HepG2 (cell line): ENCODE measurements around the gene ABCC5. TPM values are rescaled to one million over a fixed set of nuclear protein-coding genes. Genes with fewer than 3 reads are reported as not detected.

Experiments
- ATAC-seq: fragments of 200-7000 bp; cut with Tn5 transposase; 3 replicates; pipeline ENCODE4 v1.9.1; 2020; ENCODE audit warnings: mild to moderate bottlenecking, moderate library complexity
- BruUV-seq: library from RNA; stranded (reverse); fragments of 400-500 nt; replicated peaks from 2 replicates; lab custom pipeline; 2021; lab: Mats Ljungman, UMichigan
- CTCF ChIA-PET: fragments of 300-600 bp; formaldehyde crosslinking; extraction: SDS; loops from one replicate; lab custom pipeline; 2021; ENCODE audit warnings: low total read pairs, inconsistent platforms, low intra/inter-chr PET ratio; lab: Yijun Ruan, JAX
- POLR2A ChIA-PET: fragments of 350-600 bp; sonication (Branson Sonifier 250); formaldehyde crosslinking; loops from one replicate; lab custom pipeline; 2020; ENCODE audit warnings: antibody characterized with exemption, inconsistent platforms; lab: Yijun Ruan, JAX
- DNase-seq: peaks from one replicate; pipeline ENCODE4 v3.0.0-alpha.2; 2015; ENCODE audit warnings: low spot score
- FAIRE-seq: peaks from 3 replicates; lab custom pipeline; 2011; peaks lifted over from hg19 to GRCh38; lab: Jason Lieb, UNC
- H2AFZ ChIP-seq: one replicate; pipeline ENCODE4 v1.6.1; 2011; ENCODE audit warnings: low read length, inconsistent platforms
- H3K27ac ChIP-seq: fragments of 300-600 bp; 3 replicates; pipeline ENCODE4 v1.8.0; 2011; ENCODE audit warnings: mixed run types, mild to moderate bottlenecking, mixed read lengths, low read length, inconsistent platforms; ENCODE audit not compliant: insufficient read depth; ENCODE audit errors: extremely low read length
- H3K27me3 ChIP-seq, 2 experiments: fragments of 200-600 bp in 1 of 2; 2 replicates in 1 of 2; 3 replicates in 1 of 2; pipeline versions ENCODE4 v1.6.0 to v1.8.0; 2011; ENCODE audit warnings: low read length in 2 of 2, mild to moderate bottlenecking in 2 of 2, moderate library complexity in 2 of 2, inconsistent platforms in 1 of 2; ENCODE audit not compliant: insufficient read depth in 2 of 2, control insufficient read depth in 1 of 2
- H3K36me3 ChIP-seq, 2 experiments: fragments of 200-600 bp in 1 of 2; replicated peaks in 1 of 2; 2 replicates in 1 of 2; 3 replicates in 1 of 2; pipeline versions ENCODE4 v1.5.1 to v1.8.0; 2011; ENCODE audit warnings: low read length in 2 of 2, inconsistent platforms in 1 of 2; ENCODE audit not compliant: insufficient read depth in 2 of 2, control insufficient read depth in 1 of 2
- H3K4me1 ChIP-seq: 2 replicates; pipeline ENCODE4 v1.5.1; 2012; ENCODE audit warnings: low read length, inconsistent platforms; ENCODE audit not compliant: insufficient read depth
- H3K4me2 ChIP-seq: 2 replicates; pipeline ENCODE4 v1.6.0; 2011; ENCODE audit warnings: low read depth, low read length, inconsistent platforms
- H3K4me3 ChIP-seq, 3 experiments: fragments of 200-600 bp in 1 of 3; sonication (generic), shearing (Covaris generic) in 1 of 3; replicated peaks in 1 of 3; 2 replicates each; pipeline ENCODE4 v1.5.1; 2011 to 2016; ENCODE audit warnings: low read length in 3 of 3, inconsistent platforms in 2 of 3, low read depth in 2 of 3, mild to moderate bottlenecking in 2 of 3, control low read depth in 1 of 3, mixed read lengths in 1 of 3; ENCODE audit not compliant: insufficient read depth in 1 of 3
- H3K79me2 ChIP-seq: one replicate; pipeline ENCODE4 v1.6.1; 2011; ENCODE audit warnings: low read length, inconsistent platforms; ENCODE audit not compliant: insufficient read depth
- H3K9ac ChIP-seq: 2 replicates; pipeline ENCODE4 v1.6.0; 2011; ENCODE audit warnings: mild to moderate bottlenecking, low read depth, low read length, inconsistent platforms; ENCODE audit not compliant: insufficient read depth
- H3K9me3 ChIP-seq: 2 replicates; pipeline ENCODE4 v1.5.1; 2012; ENCODE audit warnings: mild to moderate bottlenecking, low read length
- H4K20me1 ChIP-seq: 2 replicates; pipeline ENCODE4 v1.6.0; 2011; ENCODE audit warnings: inconsistent platforms, mild to moderate bottlenecking, low read length, moderate library complexity; ENCODE audit not compliant: insufficient read depth
- ARHGAP35 ChIP-seq: sonication (generic); formaldehyde crosslinking; IDR thresholded peaks from 2 replicates; pipeline ENCODE4 v1.9.0; 2022; ENCODE audit warnings: mild to moderate bottlenecking, inconsistent platforms, moderate library complexity, missing genetic modification reagents, borderline replicate concordance
- ESRRA ChIP-seq: sonication (generic); formaldehyde crosslinking; IDR thresholded peaks from 2 replicates; pipeline ENCODE4 v1.5.1; 2020; ENCODE audit warnings: mild to moderate bottlenecking, low read depth, missing genetic modification reagents
- GFI1 ChIP-seq: sonication (generic); formaldehyde crosslinking; IDR thresholded peaks from 2 replicates; pipeline ENCODE4 v1.5.0; 2020; ENCODE audit warnings: missing genetic modification reagents, mild to moderate bottlenecking, borderline replicate concordance
- KAT2B ChIP-seq: fragments of 150-350 bp; IDR thresholded peaks from 2 replicates; pipeline ENCODE4 v1.6.1; 2014; ENCODE audit warnings: low read depth, low read length, borderline replicate concordance
- MAX ChIP-seq: IDR thresholded peaks from 2 replicates; pipeline ENCODE4 v1.6.1; 2012; ENCODE audit warnings: inconsistent platforms
- PHF8 ChIP-seq: sonication (generic); formaldehyde crosslinking; IDR thresholded peaks from 2 replicates; pipeline ENCODE4 v1.5.0; 2020; ENCODE audit warnings: missing genetic modification reagents
- POLR2AphosphoS2 ChIP-seq: IDR thresholded peaks from 2 replicates; pipeline ENCODE4 v1.6.1; 2011; ENCODE audit warnings: low read depth, low read length, improper control_type of control experiment
- SOX13 ChIP-seq, 3 experiments: fragments of 450-650 bp in 1 of 3; sonication (generic) in 1 of 3; formaldehyde crosslinking in 1 of 3; IDR thresholded peaks in 2 of 3; conservative IDR thresholded peaks in 1 of 3; 2 replicates each; pipeline versions ENCODE4 v1.5.0 to v1.6.1; 2016 to 2020; ENCODE audit warnings: antibody characterized with exemption in 1 of 3, mild to moderate bottlenecking in 1 of 3, missing compliant biosample characterization in 1 of 3, missing genetic modification reagents in 1 of 3, moderate library complexity in 1 of 3
- ZBTB1 ChIP-seq: sonication (generic); formaldehyde crosslinking; IDR thresholded peaks from 2 replicates; pipeline ENCODE4 v1.4.0; 2020; ENCODE audit warnings: missing genetic modification reagents, borderline replicate concordance
- ZNF34 ChIP-seq: sonication (generic); formaldehyde crosslinking; IDR thresholded peaks from 2 replicates; pipeline ENCODE4 v1.4.0; 2020; ENCODE audit warnings: mild to moderate bottlenecking, missing genetic modification reagents, borderline replicate concordance
- ZNF484 ChIP-seq: sonication (generic); formaldehyde crosslinking; IDR thresholded peaks from 2 replicates; pipeline ENCODE4 v1.5.1; 2020; ENCODE audit warnings: mild to moderate bottlenecking, low read depth, missing genetic modification reagents, borderline replicate concordance
- ZNF510 ChIP-seq: sonication (generic); formaldehyde crosslinking; IDR thresholded peaks from 2 replicates; pipeline ENCODE4 v1.4.0; 2020; ENCODE audit warnings: low read depth, mild to moderate bottlenecking, missing genetic modification reagents
- ZNF652 ChIP-seq: IDR thresholded peaks from 2 replicates; pipeline ENCODE4 v1.6.1; 2016; ENCODE audit warnings: low read depth, borderline replicate concordance
- ZSCAN5A ChIP-seq: sonication (generic); formaldehyde crosslinking; IDR thresholded peaks from 2 replicates; pipeline ENCODE4 v1.8.0; 2022; ENCODE audit warnings: mild to moderate bottlenecking, missing genetic modification reagents, borderline replicate concordance
- WGBS: methylation state at CpG from one replicate; pipeline ENCODE4 v1.1.6; 2017; ENCODE audit warnings: low lambda C conversion rate; 5-methylcytosine and 5-hydroxymethylcytosine counted together
- in situ Hi-C: cut with HindIII; loops from 2 replicates; pipeline ENCODE4 v1.10.0; 2017; ENCODE audit warnings: low pct_unique_long_range_greater_than_20kb; ENCODE audit not compliant: extremely low pct_ligation_motif_present
- intact Hi-C: fragments of 100-400 bp; cut with micrococcal nuclease; formaldehyde crosslinking; loops from one replicate; pipeline ENCODE4 v1.10.0; 2022; ENCODE audit not compliant: unreplicated experiment
- polyA plus RNA-seq, 8 experiments: library from polyadenylated mRNA; depleted of rRNA in 3 of 8; stranded (reverse) in 7 of 8; unstranded in 1 of 8; fragments of >200 nt; fragmentation: Illumina TruSeq in 4 of 8; extraction: Trizol in 4 of 8; gene quantifications; 2 replicates each; pipeline versions ENCODE4 v1.2.1 to v1.2.3, GENCODE V29; 2011 to 2016; ENCODE audit warnings: low read depth in 4 of 8, missing spikeins in 1 of 8, mixed read lengths in 1 of 8; ENCODE audit not compliant: insufficient read depth in 1 of 8
- total RNA-seq, 5 experiments: library from RNA; depleted of rRNA; stranded (reverse); fragments of >200 nt; fragmentation: Illumina TruSeq; extraction: Trizol; gene quantifications; 2 replicates each; pipeline ENCODE4 v1.2.3, GENCODE V29; 2016; ENCODE audit warnings: low read depth in 1 of 5

The ABCC5 gene
- total and polyA plus RNA-seq, 2 of the 13 experiments (the other 11 are each of a cell fraction or from before 2014, with no cell fraction given) = 12.5 to 12.7 TPM

- BruUV-seq = no TSS peak
- peaks cover 32% of the 10 kb centered on the region for H3K4me1 ChIP-seq
- no peak overlapping the region for H3K4me3 ChIP-seq
- no peaks in the 10 kb centered on the region for H3K27me3 ChIP-seq
- TF ChIP-seq SOX13 (IDR thresholded peaks at IDR 0.05) (no peak), SOX13 (CRISPR knock-in tag; conservative IDR thresholded peaks at IDR 0.05 in 1 of 2, IDR thresholded peaks at IDR 0.05 in 1 of 2) (no peak), ZNF652 (no peak), MAX (0 out of 2 replicates have a peak, but pooled peaks have one; percentile 15), ZNF484 (CRISPR knock-in tag) (no peak)
- no peaks in the 10 kb centered on the region for H3K9me3 ChIP-seq
- 39% methylated on average over 5 of the region's 5 CpGs for WGBS
- H3K79me2 ChIP-seq = no peaks in the 10 kb centered on the region
- intact Hi-C loops = loop anchor here (2.0 to 10.0 kb wide), 2 partner anchors 27 to 229 kb away; partner anchors contain the start of genes ALG3 and EEF1AKMT4
- FAIRE-seq (no peak), ATAC-seq (no peak), DNase-seq (no peak)
- no peak overlapping the region for H2AFZ ChIP-seq
- peak overlapping the region; percentile 3; the same call in 1 of the 2 replicates for H3K9ac ChIP-seq
- no peak overlapping the region for H3K27ac ChIP-seq
- peaks cover 0 to 3% of the 10 kb centered on the region in 2 experiments; a peak in 2 of 5 replicates for H3K36me3 ChIP-seq
- in situ Hi-C loops = loop anchor here (5.0 kb wide), 1 partner anchor 119 kb away; no protein-coding TSS in a partner anchor
- ChIA-PET POLR2A (no interaction called here), CTCF (interaction anchor here (2.5 kb wide), 1 partner anchor 121 kb away, joined by 17 read pairs; no protein-coding TSS in a partner anchor)
- no peaks in the 10 kb centered on the region for H4K20me1 ChIP-seq
- peak overlapping the region; percentile 81 for H3K4me2 ChIP-seq
Measured at GRCh38 chr3:184016169-184016570, 1.5 kb downstream of the ABCC5 start.

- DNase-seq (no peak), FAIRE-seq (no peak), ATAC-seq (no peak)
- H3K27ac ChIP-seq = no peak overlapping the region
- intact Hi-C loops (loop anchor here (2.0 to 10.0 kb wide), 2 partner anchors 27 to 229 kb away; partner anchors contain the start of genes ALG3 and EEF1AKMT4), in situ Hi-C loops (loop anchor here (5.0 kb wide), 1 partner anchor 118 kb away; no protein-coding TSS in a partner anchor)
- H3K4me3 ChIP-seq = no peak overlapping the region
- peak overlapping the region; percentile 81; the same call in 1 of the 2 replicates for H3K4me2 ChIP-seq
- no peaks in the 10 kb centered on the region for H3K9me3 ChIP-seq
- peaks cover 32% of the 10 kb centered on the region for H3K4me1 ChIP-seq
- H3K36me3 ChIP-seq = peaks cover 0 to 3% of the 10 kb centered on the region in 2 experiments; a peak in 2 of 5 replicates
- BruUV-seq = no TSS peak
- no peak overlapping the region for H2AFZ ChIP-seq
- H3K27me3 ChIP-seq = no peaks in the 10 kb centered on the region
- no peak overlapping the region for H3K9ac ChIP-seq
- 90% methylated on average over 10 of the region's 10 CpGs for WGBS
- no peaks in the 10 kb centered on the region for H4K20me1 ChIP-seq
- POLR2A ChIA-PET = no interaction called here
- CTCF ChIA-PET = no interaction called here
- no peaks in the 10 kb centered on the region for H3K79me2 ChIP-seq
- TF ChIP-seq ZNF34 (CRISPR knock-in tag) = no peak
- no peak for TF ChIP-seq POLR2AphosphoS2
- TF ChIP-seq ARHGAP35 (CRISPR knock-in tag) = no peak
- TF ChIP-seq ESRRA (CRISPR knock-in tag) = no peak
- TF ChIP-seq ZNF510 = no peak
- no peak for TF ChIP-seq PHF8 (CRISPR knock-in tag)
- TF ChIP-seq KAT2B = no peak
- no peak for TF ChIP-seq ZSCAN5A (CRISPR knock-in tag)
- TF ChIP-seq GFI1 (CRISPR knock-in tag) = no peak
- no peak for TF ChIP-seq ZBTB1 (CRISPR knock-in tag)
Measured at GRCh38 chr3:184015381-184016019, 2.2 kb downstream of the ABCC5 start.
